Heart right ventricle (tissue), 16 donors: Measurements from ENCODE around the gene ZNF560. TPM values are rescaled to one million over a fixed set of nuclear protein-coding genes. Genes with fewer than 3 reads are reported as not detected.

ENCODE experiments used
- ATAC-seq, 8 donors: fragments of 200-7000 bp; cut with Tn5 transposase; one replicate each; pipeline ENCODE4 v1.9.1; 2020; ENCODE audit warnings: mild to moderate bottlenecking in 8 of 8, moderate library complexity in 8 of 8, moderate number of reproducible peaks in 1 of 8
- DNase-seq, 2 donors: peaks; one replicate each; pipeline ENCODE4 v3.0.0-alpha.2; 2020
- H3K27ac ChIP-seq, 10 donors: fragments of 200-600 bp; sonication (generic) in 2 of 10; one replicate each; pipeline versions ENCODE4 v1.5.0 to v1.8.0; 2020 to 2022; ENCODE audit warnings: mild to moderate bottlenecking in 3 of 10
- H3K27me3 ChIP-seq, 7 donors: fragments of 200-600 bp; one replicate each; pipeline ENCODE4 v1.8.0; 2021 to 2022; ENCODE audit warnings: mild to moderate bottlenecking in 2 of 7
- H3K36me3 ChIP-seq, 9 donors: fragments of 200-600 bp; sonication (generic) in 1 of 9; one replicate each; pipeline versions ENCODE4 v1.5.0 to v1.8.0; 2020 to 2022; ENCODE audit warnings: mild to moderate bottlenecking in 2 of 9
- H3K4me1 ChIP-seq, 9 donors: fragments of 200-600 bp; sonication (generic) in 1 of 9; one replicate each; pipeline versions ENCODE4 v1.5.0 to v1.8.0; 2020 to 2022; ENCODE audit warnings: mild to moderate bottlenecking in 4 of 9
- H3K4me3 ChIP-seq, 10 donors: fragments of 200-600 bp; sonication (generic) in 2 of 10; one replicate each; pipeline versions ENCODE4 v1.5.0 to v1.8.0; 2020 to 2022; ENCODE audit warnings: mild to moderate bottlenecking in 7 of 10, moderate library complexity in 2 of 10
- H3K9me3 ChIP-seq, 11 donors: fragments of 200-600 bp in 10 of 11; sonication (generic) in 2 of 11; one replicate each; pipeline versions ENCODE4 v1.5.0 to v1.8.0; 2013 to 2022; ENCODE audit warnings: mild to moderate bottlenecking in 2 of 11, control low read depth in 1 of 11, moderate library complexity in 1 of 11
- WGBS, 2 donors: extraction: QIAGEN DNeasy Blood & Tissue Kit; methylation state at CpG; one replicate each; pipeline ENCODE4 v1.1.7; 2013; ENCODE audit warnings: inconsistent platforms in 1 of 2; 5-methylcytosine and 5-hydroxymethylcytosine counted together
- intact Hi-C, 10 donors: fragments of 100-400 bp; cut with DNase I; formaldehyde crosslinking; loops; one replicate each; pipeline versions ENCODE4 v1.11.1 to v1.14.2; 2022
- polyA plus RNA-seq, 2 donors: library from polyadenylated mRNA; stranded (reverse); fragments of 200-250 nt; gene quantifications; one replicate each; pipeline ENCODE4 v1.2.3, GENCODE V29; 2013
- total RNA-seq, 10 donors: library from RNA; stranded (reverse); fragmentation: NEBNext Ultra II Directional in 3 of 10; extraction: Animal tissue kit (Norgen Biotek cat#: 25700) in 3 of 10; gene quantifications; one replicate each; pipeline versions ENCODE4 v1.2.1 to v1.2.4, GENCODE V29; 2021 to 2023
- TF ChIP-seq, protein P1 (sequence below), 9 donors: fragments of 200-600 bp; sonication (generic) in 2 of 9; IDR thresholded peaks; one replicate each; pipeline versions ENCODE4 v1.5.0 to v1.8.0; 2021 to 2022; ENCODE audit warnings: antibody characterized with exemption in 9 of 9, mild to moderate bottlenecking in 5 of 9, moderate library complexity in 1 of 9
- donor health status: Arrhythmogenic right ventricular cardiomyopathy.
- donor health status: ischemic (EF 13 %, LVEDD 7.1; RV severe dilation, severe dysfunction).
- donor health status: healthy with polysubstance abuse.
- donor health status: DM: no; HTN: yes; CAD: no.
- donor health status: DM: no; HTN: no; CAD: no.
- donor health status: ischemic (EF 25% LVEDD 6.9; RV normal size, moderate dysfunction).
- donor health status: ischemic (EF 25% LVEDD 5.7; RV mildly dilated, moderate dysfunction).
- donor health status: healthy.
- donor health status: DM: yes; HTN: yes; CAD: no.
- donor health status: Ischemic cardiomyopathy.
- donor health status: ischemic (EF 35%, LVEDD 5.7; RV mildly dilated, moderate dysfunction).
- donor health status: nonischemic (EF 11% LVEDD 7.7; RV severe dilation, severe dysfunction).
- donor health status: DM: yes; HTN: yes; CAD: no.
- donor health status: PGD.
- donor health status: ischemic (EF 29% LVEDD 5.4; RV normal size, mild dysfunction).
- donor health status: nonischemic (EF 23%, LVEDD 6.1; RV moderate dilation, normal function).

ZNF560 gene
- total and polyA plus RNA-seq, 12 donors = 0.01 to 0.35 (median 0.11) TPM; not detected in 8

DNA sequence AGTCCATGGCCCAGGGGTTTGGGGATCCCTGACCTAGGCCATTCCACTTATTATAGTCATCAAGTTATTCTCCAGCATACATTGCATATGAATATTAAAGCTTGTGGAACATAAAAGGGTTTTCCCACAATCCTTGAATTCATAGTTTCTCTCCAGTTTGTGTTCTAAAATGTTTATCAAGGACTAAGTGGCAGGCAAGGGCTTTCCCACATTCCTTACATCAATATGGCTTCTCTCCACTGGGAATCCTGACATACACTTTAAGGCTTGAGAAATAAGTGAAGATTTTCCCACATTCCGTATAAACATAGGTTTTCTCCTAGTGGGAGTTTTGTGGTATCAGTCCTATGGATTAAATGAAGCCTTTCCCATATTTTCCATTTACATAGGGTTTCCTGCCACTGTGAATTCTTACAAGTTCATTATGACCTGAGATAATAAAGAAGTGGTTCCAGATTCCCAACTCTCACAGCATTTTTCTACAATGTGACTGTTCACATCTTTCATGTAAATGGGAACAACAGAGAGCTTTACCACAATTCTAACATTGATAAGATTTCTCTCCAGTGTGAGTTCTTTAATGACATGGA, 25.6 kb upstream of the ZNF560 start:
- DNase-seq (no peak), ATAC-seq (no peak)
- Histone ChIP-seq H3K4me3 (no peak overlapping the region), H3K27me3 (no peaks in the 10 kb centered on the region), H3K9me3 (peaks cover 7 to 100% (median 94%) of the 10 kb centered on the region in 11 donors), H3K27ac (no peak overlapping the region), H3K4me1 (no peaks in the 10 kb centered on the region), H3K36me3 (peaks cover 5 to 70% (median 48%) of the 10 kb centered on the region in 9 donors)
- intact Hi-C loops = loop anchor here in 3 of 10 donors (10.0 kb wide), 2 partner anchors 179 to 189 kb away; no protein-coding TSS in a partner anchor
- 93 to 100% methylated on average over 1 of the region's 1 CpG for WGBS, 2 donors
- TF ChIP-seq, protein P1, sequence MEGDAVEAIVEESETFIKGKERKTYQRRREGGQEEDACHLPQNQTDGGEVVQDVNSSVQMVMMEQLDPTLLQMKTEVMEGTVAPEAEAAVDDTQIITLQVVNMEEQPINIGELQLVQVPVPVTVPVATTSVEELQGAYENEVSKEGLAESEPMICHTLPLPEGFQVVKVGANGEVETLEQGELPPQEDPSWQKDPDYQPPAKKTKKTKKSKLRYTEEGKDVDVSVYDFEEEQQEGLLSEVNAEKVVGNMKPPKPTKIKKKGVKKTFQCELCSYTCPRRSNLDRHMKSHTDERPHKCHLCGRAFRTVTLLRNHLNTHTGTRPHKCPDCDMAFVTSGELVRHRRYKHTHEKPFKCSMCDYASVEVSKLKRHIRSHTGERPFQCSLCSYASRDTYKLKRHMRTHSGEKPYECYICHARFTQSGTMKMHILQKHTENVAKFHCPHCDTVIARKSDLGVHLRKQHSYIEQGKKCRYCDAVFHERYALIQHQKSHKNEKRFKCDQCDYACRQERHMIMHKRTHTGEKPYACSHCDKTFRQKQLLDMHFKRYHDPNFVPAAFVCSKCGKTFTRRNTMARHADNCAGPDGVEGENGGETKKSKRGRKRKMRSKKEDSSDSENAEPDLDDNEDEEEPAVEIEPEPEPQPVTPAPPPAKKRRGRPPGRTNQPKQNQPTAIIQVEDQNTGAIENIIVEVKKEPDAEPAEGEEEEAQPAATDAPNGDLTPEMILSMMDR (IDR thresholded peaks at IDR 0.05) = no peak

DNA sequence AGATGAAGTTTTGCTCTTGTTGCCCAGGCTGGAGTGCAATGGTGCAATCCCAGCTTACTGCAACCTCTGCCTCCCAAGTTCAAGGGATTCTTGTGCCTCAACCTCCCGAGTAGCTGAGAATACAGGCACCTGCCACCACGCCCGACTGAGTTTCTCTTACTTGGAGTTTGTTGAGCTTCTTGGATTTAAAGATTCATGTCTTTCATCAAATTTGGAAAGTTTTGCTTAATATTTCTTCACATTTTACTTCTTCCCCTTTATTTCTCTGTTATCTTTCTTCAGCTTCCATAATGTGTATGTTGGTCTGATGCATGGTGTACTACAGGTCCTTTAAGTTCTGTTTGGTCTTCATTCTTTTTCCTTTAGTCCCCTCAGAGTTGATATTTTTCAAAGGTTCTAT, 8.9 kb upstream of the ZNF560 start:
- TF ChIP-seq, protein P1 (IDR thresholded peaks at IDR 0.05) = no peak
- no peaks in the 10 kb centered on the region for H3K4me1 ChIP-seq
- no peaks in the 10 kb centered on the region for H3K36me3 ChIP-seq
- WGBS, 2 donors = 80 to 85% methylated on average over 3 of the region's 3 CpGs
- no peaks in the 10 kb centered on the region for H3K27me3 ChIP-seq
- intact Hi-C loops = no loop called here
- no peak overlapping the region for H3K27ac ChIP-seq
- no peak overlapping the region for H3K4me3 ChIP-seq
- H3K9me3 ChIP-seq = peaks cover 0 to 97% (median 40%) of the 10 kb centered on the region in 11 donors
- ATAC-seq (no peak), DNase-seq (no peak)

DNA sequence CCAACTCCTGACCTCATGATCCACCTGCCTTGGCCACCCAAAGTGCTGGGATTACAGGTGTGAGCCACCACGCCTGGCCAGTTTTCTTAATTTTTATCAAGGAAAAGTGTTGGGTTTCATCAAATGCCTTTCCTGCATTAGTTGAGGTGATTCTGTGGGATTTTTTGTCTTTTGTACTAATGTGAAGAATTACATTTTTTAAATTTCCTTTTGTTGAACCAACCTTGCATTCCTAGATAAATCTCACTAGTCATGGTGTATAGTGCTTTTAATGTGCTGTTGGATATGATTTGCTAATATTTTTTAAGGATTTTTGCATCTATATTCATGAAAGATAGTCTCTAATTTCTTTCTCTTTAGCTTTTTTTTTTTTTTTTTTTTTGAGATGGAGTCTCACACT, 2.4 kb upstream of the ZNF560 start:
- H3K4me1 ChIP-seq = no peaks in the 10 kb centered on the region
- H3K36me3 ChIP-seq = no peaks in the 10 kb centered on the region
- DNase-seq = no peak
- intact Hi-C loops = no loop called here
- peaks cover 0 to 97% (median 51%) of the 10 kb centered on the region in 11 donors for H3K9me3 ChIP-seq
- TF ChIP-seq, protein P1 (IDR thresholded peaks at IDR 0.05) = no peak
- no peak overlapping the region for H3K4me3 ChIP-seq
- no peak for ATAC-seq
- no peak overlapping the region for H3K27ac ChIP-seq
- H3K27me3 ChIP-seq = peaks cover 0 to 21% (median 4%) of the 10 kb centered on the region in 7 donors
- WGBS, 2 donors = 83 to 84% methylated on average over 1 of the region's 1 CpG

DNA sequence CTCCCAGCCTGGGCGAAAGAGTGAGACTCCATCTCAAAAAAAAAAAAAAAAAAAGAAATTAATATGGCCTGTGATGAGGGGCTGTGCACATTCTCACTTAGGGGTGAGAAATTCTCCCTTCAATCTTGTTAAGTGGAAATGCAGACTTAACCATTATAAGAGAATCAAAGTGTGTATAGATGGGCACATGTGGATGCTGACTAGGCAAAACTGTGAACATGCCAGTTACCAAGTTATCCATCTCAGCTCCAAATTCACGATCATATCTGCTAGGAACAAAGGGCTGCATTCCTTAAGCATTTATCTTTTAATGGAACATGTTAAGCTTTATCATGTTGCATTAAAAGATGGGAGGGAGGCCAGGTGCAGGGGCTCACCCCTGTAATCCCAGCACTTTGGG, 4.3 kb downstream of the ZNF560 start:
- DNase-seq (no peak), ATAC-seq (no peak)
- intact Hi-C loops = no loop called here
- TF ChIP-seq, protein P1 (IDR thresholded peaks at IDR 0.05) = no peak
- WGBS, 2 donors = 70 to 75% methylated on average over 2 of the region's 2 CpGs
- Histone ChIP-seq H3K36me3 (no peaks in the 10 kb centered on the region), H3K27ac (no peak overlapping the region), H3K9me3 (peaks cover 0 to 78% (median 13%) of the 10 kb centered on the region in 11 donors), H3K4me3 (no peak overlapping the region), H3K4me1 (no peaks in the 10 kb centered on the region), H3K27me3 (peaks cover 0 to 18% (median 4%) of the 10 kb centered on the region in 7 donors)
